WTC11 (cell line): Measurements from ENCODE around the gene MED12. TPM values are rescaled to one million over a fixed set of nuclear protein-coding genes. Genes with fewer than 3 reads are reported as not detected.

Experiments used
- ATAC-seq: fragments of 200-7000 bp; cut with Tn5 transposase; 2 replicates; pipeline ENCODE4 v1.10.0; 2021; ENCODE audit warnings: mild to moderate bottlenecking, moderate library complexity
- Bru-seq: library from RNA; stranded (reverse); fragments of 400-500 nt; gene quantifications from one replicate; lab custom pipeline; 2021; lab: Mats Ljungman, UMichigan
- CTCF ChIA-PET: fragments of 300-600 bp; sonication (Branson Sonifier 250); formaldehyde crosslinking; loops from one replicate; lab custom pipeline; 2021; ENCODE audit warnings: antibody characterized with exemption; lab: Charles Lee
- POLR2A ChIA-PET: fragments of 350-600 bp; sonication (Branson Sonifier 250); formaldehyde crosslinking; loops from one replicate; lab custom pipeline; 2021; ENCODE audit warnings: antibody characterized with exemption; lab: Charles Lee
- DNase-seq: peaks from one replicate; pipeline ENCODE4 v3.0.0; 2021; ENCODE audit warnings: low spot score
- H3K27ac Mint-ChIP-seq: 2 replicates; pipeline ENCODE4 v1.8.0; 2021; ENCODE audit warnings: mixed read lengths
- H3K27me3 Mint-ChIP-seq: 2 replicates; pipeline ENCODE4 v1.8.0; 2021; ENCODE audit warnings: low read depth, mild to moderate bottlenecking, moderate library complexity, mixed read lengths
- H3K36me3 Mint-ChIP-seq: 2 replicates; pipeline ENCODE4 v1.8.0; 2021; ENCODE audit warnings: mixed read lengths
- H3K4me1 Mint-ChIP-seq: 2 replicates; pipeline ENCODE4 v1.8.0; 2022; ENCODE audit warnings: mixed read lengths
- H3K4me3 Mint-ChIP-seq: 2 replicates; pipeline ENCODE4 v1.8.0; 2021; ENCODE audit warnings: mild to moderate bottlenecking, moderate library complexity, mixed read lengths
- H3K9me3 Mint-ChIP-seq: 2 replicates; pipeline ENCODE4 v1.8.0; 2021; ENCODE audit warnings: mixed read lengths
- FOXK1 ChIP-seq: sonication (generic); formaldehyde crosslinking; IDR thresholded peaks from 2 replicates; pipeline ENCODE4 v1.8.0; 2022; ENCODE audit warnings: mild to moderate bottlenecking, moderate library complexity, missing genetic modification reagents
- HMGA2 ChIP-seq: fragments of 250-450 bp; sonication (Bioruptor Pico); IDR thresholded peaks from 2 replicates; pipeline ENCODE4 v1.4.0; 2021; ENCODE audit warnings: mild to moderate bottlenecking, moderate library complexity
- JAZF1 ChIP-seq: fragments of 250-450 bp; sonication (Bioruptor Pico); IDR thresholded peaks from 2 replicates; pipeline ENCODE4 v1.9.0; 2021; ENCODE audit warnings: moderate library complexity, mild to moderate bottlenecking, inconsistent platforms
- JUN ChIP-seq: sonication (generic); formaldehyde crosslinking; IDR thresholded peaks from 2 replicates; pipeline ENCODE4 v1.8.0; 2023; ENCODE audit warnings: mild to moderate bottlenecking, missing genetic modification reagents
- MYBL2 ChIP-seq: sonication (generic); formaldehyde crosslinking; IDR thresholded peaks from 2 replicates; pipeline ENCODE4 v1.8.1; 2023; ENCODE audit warnings: mild to moderate bottlenecking, moderate library complexity, missing genetic modification reagents
- NFE2L1 ChIP-seq: sonication (generic); formaldehyde crosslinking; IDR thresholded peaks from 2 replicates; pipeline ENCODE4 v1.8.1; 2023; ENCODE audit warnings: missing genetic modification reagents
- NR1H2 ChIP-seq: sonication (generic); formaldehyde crosslinking; IDR thresholded peaks from 2 replicates; pipeline ENCODE4 v1.9.0; 2021; ENCODE audit warnings: mild to moderate bottlenecking, moderate library complexity, missing genetic modification reagents
- PRRX2 ChIP-seq: fragments of 250-450 bp; sonication (Bioruptor Pico); IDR thresholded peaks from 2 replicates; pipeline ENCODE4 v1.8.0; 2021; ENCODE audit warnings: mild to moderate bottlenecking
- TEAD4 ChIP-seq: sonication (generic); formaldehyde crosslinking; IDR thresholded peaks from 2 replicates; pipeline ENCODE4 v1.8.0; 2022; ENCODE audit warnings: mild to moderate bottlenecking, missing genetic modification reagents
- ZBTB21 ChIP-seq: sonication (generic); formaldehyde crosslinking; IDR thresholded peaks from 2 replicates; pipeline ENCODE4 v1.8.1; 2023; ENCODE audit warnings: mild to moderate bottlenecking, missing genetic modification reagents, borderline replicate concordance
- ZNF219 ChIP-seq: sonication (generic); formaldehyde crosslinking; IDR thresholded peaks from 2 replicates; pipeline ENCODE4 v1.8.0; 2023; ENCODE audit warnings: missing genetic modification reagents, mild to moderate bottlenecking, borderline replicate concordance
- ZNF396 ChIP-seq: fragments of 250-450 bp; sonication (Bioruptor Pico); IDR thresholded peaks from 2 replicates; pipeline ENCODE4 v1.8.0; 2021; ENCODE audit warnings: mild to moderate bottlenecking, moderate library complexity, borderline replicate concordance
- long read RNA-seq, 3 experiments: library from RNA in 1 of 3; library from capped mRNA in 1 of 3; library from polyadenylated mRNA in 1 of 3; unstranded in 2 of 3; stranded (forward) in 1 of 3; transcript quantifications; one replicate each; pipeline ENCODE4 v2.0.0, GENCODE V29; 2021
- total RNA-seq: library from RNA; stranded (reverse); gene quantifications from 3 replicates; pipeline ENCODE4 v1.2.3, GENCODE V29; 2021
- TF ChIP-seq, protein P1 (sequence below): fragments of 200-600 bp; IDR thresholded peaks from 2 replicates; pipeline ENCODE4 v1.8.0; 2022; ENCODE audit warnings: antibody characterized with exemption
- TF ChIP-seq, protein P2 (sequence below): fragments of 250-450 bp; sonication (Bioruptor Pico); IDR thresholded peaks from 2 replicates; pipeline ENCODE4 v1.8.0; 2021; ENCODE audit warnings: mild to moderate bottlenecking
- TF ChIP-seq, protein P3 (sequence below): sonication (generic); formaldehyde crosslinking; IDR thresholded peaks from 2 replicates; pipeline ENCODE4 v1.8.1; 2023; ENCODE audit warnings: mild to moderate bottlenecking, missing genetic modification reagents, moderate library complexity
- TF ChIP-seq, protein P4 (sequence below): sonication (generic); formaldehyde crosslinking; IDR thresholded peaks from 2 replicates; pipeline ENCODE4 v1.8.1; 2022; ENCODE audit warnings: low read depth, missing genetic modification reagents, borderline replicate concordance
- TF ChIP-seq, protein P5 (sequence below): fragments of 250-450 bp; sonication (Bioruptor Pico); IDR thresholded peaks from 2 replicates; pipeline ENCODE4 v1.9.0; 2021; ENCODE audit warnings: moderate library complexity, mild to moderate bottlenecking, inconsistent platforms, borderline replicate concordance
- TF ChIP-seq, protein P6 (sequence below): sonication (generic); formaldehyde crosslinking; IDR thresholded peaks from 2 replicates; pipeline ENCODE4 v1.8.1; 2023; ENCODE audit warnings: mild to moderate bottlenecking, moderate library complexity, missing genetic modification reagents
- TF ChIP-seq, protein P7 (sequence below): sonication (generic); formaldehyde crosslinking; IDR thresholded peaks from 2 replicates; pipeline ENCODE4 v1.8.0; 2023; ENCODE audit warnings: mild to moderate bottlenecking, missing genetic modification reagents

MED12 gene
- total RNA-seq (35.6 to 38.4 TPM (median 37.0 TPM) in 3 replicates), Bru-seq, nascent RNA (percentile 52 among the genes with signal in this experiment)
- long read RNA-seq, experiment 1, full-length matches to known transcripts: 20 of 85 reads
- long read RNA-seq, experiment 1, partial matches to known transcripts: 42 of 85 reads
- long read RNA-seq, experiment 1, other reads (novel, unspliced or antisense): 23 of 85 reads
- long read RNA-seq, experiment 2, partial matches to known transcripts: 18 of 40 reads
- long read RNA-seq, experiment 2, other reads (novel, unspliced or antisense): 22 of 40 reads
- long read RNA-seq, experiment 3: 0 reads

DNA sequence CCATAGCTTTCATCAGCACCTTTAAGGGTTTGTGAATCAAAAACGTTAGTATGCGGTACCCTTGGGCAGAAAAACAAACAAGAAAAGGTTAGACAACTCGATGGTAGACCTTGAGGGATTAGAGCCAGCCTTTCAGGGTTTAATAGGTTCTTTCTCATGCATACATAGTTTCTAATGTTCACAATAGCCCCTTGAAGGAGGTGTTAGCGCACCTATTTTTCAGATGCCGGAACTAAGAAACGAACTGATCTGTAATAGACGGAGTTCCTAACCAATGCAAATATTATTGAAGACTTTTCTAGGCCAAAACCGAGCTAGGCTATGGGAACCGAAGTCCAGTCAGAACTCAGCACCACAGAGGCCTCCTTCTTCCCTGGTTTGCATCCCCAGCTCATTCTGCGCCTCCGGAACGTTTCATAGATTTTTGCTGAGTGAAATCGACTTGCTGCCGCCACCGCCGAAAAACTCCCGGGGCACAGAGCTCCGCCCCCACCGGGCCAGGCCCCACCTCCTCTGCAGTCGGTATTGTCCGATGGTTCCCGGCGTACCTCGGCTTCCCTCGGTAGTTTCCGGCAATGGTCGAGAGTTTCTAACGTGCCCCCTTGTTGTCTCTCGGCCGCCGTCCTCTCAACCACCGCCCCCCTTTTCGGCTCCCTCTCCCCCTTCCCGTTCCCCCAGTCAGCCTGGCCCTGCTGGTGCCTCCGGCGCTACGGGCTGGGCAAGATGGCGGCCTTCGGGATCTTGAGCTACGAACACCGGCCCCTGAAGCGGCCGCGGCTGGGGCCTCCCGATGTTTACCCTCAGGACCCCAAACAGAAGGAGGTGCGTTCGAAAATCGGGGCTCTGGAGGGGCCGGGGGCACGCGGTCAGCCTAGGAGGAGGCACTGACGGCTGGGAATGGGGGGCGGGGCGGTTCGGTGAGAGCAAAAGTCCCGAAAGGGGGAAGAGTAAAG is at the start of gene MED12:
Gene MED12, plus strand, starts transcription at position 565 of the 953 bp plus-strand sequence. Its CDS starts 159 bp downstream, at position 724.
- Mint-ChIP-seq H3K27me3 (peaks cover 34% of the 10 kb centered on the region), H3K4me1 (0 out of 2 replicates have a peak, but pooled peaks cover 2% of the 10 kb centered on the region), H3K27ac (peak within 1 kb of the TSS; percentile 45; the same call in 1 of the 2 replicates), H3K9me3 (no peaks in the 10 kb centered on the region), H3K36me3 (peaks cover 22% of the 10 kb centered on the region), H3K4me3 (peak within 1 kb of the TSS; percentile 74)
- ATAC-seq (peak; percentile 99), DNase-seq (peak; percentile 89)
- ChIA-PET CTCF (interaction anchor here (0.7 to 1.7 kb wide), 8 partner anchors 10 to 148 kb away, joined by 3 to 9 read pairs (median 5); no protein-coding TSS in a partner anchor), POLR2A (interaction anchor here (0.6 to 1.7 kb wide), 8 partner anchors 15 to 248 kb away, joined by 3 to 7 read pairs (median 4); partner anchors contain the start of genes NONO and TAF1)
- no peak for TF ChIP-seq PRRX2 (CRISPR knock-in tag)
- no peak for TF ChIP-seq ZNF396 (CRISPR knock-in tag)
- TF ChIP-seq, protein P1, sequence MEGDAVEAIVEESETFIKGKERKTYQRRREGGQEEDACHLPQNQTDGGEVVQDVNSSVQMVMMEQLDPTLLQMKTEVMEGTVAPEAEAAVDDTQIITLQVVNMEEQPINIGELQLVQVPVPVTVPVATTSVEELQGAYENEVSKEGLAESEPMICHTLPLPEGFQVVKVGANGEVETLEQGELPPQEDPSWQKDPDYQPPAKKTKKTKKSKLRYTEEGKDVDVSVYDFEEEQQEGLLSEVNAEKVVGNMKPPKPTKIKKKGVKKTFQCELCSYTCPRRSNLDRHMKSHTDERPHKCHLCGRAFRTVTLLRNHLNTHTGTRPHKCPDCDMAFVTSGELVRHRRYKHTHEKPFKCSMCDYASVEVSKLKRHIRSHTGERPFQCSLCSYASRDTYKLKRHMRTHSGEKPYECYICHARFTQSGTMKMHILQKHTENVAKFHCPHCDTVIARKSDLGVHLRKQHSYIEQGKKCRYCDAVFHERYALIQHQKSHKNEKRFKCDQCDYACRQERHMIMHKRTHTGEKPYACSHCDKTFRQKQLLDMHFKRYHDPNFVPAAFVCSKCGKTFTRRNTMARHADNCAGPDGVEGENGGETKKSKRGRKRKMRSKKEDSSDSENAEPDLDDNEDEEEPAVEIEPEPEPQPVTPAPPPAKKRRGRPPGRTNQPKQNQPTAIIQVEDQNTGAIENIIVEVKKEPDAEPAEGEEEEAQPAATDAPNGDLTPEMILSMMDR: no peak
- TF ChIP-seq NFE2L1: no peak
- TF ChIP-seq, protein P2, sequence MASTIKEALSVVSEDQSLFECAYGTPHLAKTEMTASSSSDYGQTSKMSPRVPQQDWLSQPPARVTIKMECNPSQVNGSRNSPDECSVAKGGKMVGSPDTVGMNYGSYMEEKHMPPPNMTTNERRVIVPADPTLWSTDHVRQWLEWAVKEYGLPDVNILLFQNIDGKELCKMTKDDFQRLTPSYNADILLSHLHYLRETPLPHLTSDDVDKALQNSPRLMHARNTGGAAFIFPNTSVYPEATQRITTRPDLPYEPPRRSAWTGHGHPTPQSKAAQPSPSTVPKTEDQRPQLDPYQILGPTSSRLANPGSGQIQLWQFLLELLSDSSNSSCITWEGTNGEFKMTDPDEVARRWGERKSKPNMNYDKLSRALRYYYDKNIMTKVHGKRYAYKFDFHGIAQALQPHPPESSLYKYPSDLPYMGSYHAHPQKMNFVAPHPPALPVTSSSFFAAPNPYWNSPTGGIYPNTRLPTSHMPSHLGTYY (CRISPR knock-in tag): no peak
- TF ChIP-seq ZNF219 (CRISPR knock-in tag): no peak
- TF ChIP-seq NR1H2 (CRISPR knock-in tag): no peak
- TF ChIP-seq, protein P3, sequence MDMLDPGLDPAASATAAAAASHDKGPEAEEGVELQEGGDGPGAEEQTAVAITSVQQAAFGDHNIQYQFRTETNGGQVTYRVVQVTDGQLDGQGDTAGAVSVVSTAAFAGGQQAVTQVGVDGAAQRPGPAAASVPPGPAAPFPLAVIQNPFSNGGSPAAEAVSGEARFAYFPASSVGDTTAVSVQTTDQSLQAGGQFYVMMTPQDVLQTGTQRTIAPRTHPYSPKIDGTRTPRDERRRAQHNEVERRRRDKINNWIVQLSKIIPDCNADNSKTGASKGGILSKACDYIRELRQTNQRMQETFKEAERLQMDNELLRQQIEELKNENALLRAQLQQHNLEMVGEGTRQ (CRISPR knock-in tag): no peak
- TF ChIP-seq, all 79 proteins: peak for 0

DNA sequence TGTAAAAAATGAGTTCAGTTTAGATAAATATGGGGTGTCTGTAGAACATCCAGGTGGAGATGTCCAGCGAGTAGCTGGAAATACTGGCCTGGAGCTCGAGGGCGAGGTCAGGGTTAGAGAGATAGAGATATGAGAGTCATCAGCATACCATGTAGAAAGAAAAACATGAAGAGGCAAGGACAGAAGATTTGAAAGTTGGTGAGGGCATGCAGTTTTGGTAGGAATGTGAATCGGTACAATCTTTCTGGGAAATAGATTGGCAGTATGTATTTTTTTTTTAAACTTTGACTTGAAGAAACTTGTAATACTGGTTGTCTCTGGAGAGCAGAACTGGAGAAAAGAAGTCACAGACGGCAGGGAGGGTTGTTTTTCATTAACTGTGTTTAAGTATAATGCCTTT is 47.9 kb upstream of the MED12 start:
- Mint-ChIP-seq H3K27ac (no peak overlapping the region), H3K27me3 (no peaks in the 10 kb centered on the region; the same call in none of the 2 replicates), H3K4me3 (no peak overlapping the region), H3K9me3 (no peaks in the 10 kb centered on the region), H3K36me3 (no peaks in the 10 kb centered on the region), H3K4me1 (peaks cover 7% of the 10 kb centered on the region)
- no peak for ATAC-seq
- CTCF ChIA-PET: no interaction called here
- DNase-seq: no peak
- POLR2A ChIA-PET: no interaction called here
- TF ChIP-seq FOXK1 (no peak), MYBL2 (CRISPR knock-in tag) (no peak), HMGA2 (no peak), ZBTB21 (CRISPR knock-in tag) (no peak), JAZF1 (CRISPR knock-in tag) (no peak), TEAD4 (CRISPR knock-in tag) (no peak), JUN (no peak)
- TF ChIP-seq, protein P4, sequence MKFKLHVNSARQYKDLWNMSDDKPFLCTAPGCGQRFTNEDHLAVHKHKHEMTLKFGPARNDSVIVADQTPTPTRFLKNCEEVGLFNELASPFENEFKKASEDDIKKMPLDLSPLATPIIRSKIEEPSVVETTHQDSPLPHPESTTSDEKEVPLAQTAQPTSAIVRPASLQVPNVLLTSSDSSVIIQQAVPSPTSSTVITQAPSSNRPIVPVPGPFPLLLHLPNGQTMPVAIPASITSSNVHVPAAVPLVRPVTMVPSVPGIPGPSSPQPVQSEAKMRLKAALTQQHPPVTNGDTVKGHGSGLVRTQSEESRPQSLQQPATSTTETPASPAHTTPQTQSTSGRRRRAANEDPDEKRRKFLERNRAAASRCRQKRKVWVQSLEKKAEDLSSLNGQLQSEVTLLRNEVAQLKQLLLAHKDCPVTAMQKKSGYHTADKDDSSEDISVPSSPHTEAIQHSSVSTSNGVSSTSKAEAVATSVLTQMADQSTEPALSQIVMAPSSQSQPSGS (CRISPR knock-in tag): no peak
- TF ChIP-seq, protein P5, sequence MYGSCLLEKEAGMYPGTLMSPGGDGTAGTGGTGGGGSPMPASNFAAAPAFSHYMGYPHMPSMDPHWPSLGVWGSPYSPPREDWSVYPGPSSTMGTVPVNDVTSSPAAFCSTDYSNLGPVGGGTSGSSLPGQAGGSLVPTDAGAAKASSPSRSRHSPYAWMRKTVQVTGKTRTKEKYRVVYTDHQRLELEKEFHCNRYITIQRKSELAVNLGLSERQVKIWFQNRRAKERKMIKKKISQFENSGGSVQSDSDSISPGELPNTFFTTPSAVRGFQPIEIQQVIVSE (CRISPR knock-in tag): no peak
- TF ChIP-seq, protein P6, sequence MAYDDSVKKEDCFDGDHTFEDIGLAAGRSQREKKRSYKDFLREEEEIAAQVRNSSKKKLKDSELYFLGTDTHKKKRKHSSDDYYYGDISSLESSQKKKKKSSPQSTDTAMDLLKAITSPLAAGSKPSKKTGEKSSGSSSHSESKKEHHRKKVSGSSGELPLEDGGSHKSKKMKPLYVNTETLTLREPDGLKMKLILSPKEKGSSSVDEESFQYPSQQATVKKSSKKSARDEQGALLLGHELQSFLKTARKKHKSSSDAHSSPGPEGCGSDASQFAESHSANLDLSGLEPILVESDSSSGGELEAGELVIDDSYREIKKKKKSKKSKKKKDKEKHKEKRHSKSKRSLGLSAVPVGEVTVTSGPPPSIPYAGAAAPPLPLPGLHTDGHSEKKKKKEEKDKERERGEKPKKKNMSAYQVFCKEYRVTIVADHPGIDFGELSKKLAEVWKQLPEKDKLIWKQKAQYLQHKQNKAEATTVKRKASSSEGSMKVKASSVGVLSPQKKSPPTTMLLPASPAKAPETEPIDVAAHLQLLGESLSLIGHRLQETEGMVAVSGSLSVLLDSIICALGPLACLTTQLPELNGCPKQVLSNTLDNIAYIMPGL (CRISPR knock-in tag): no peak
- TF ChIP-seq, protein P7, sequence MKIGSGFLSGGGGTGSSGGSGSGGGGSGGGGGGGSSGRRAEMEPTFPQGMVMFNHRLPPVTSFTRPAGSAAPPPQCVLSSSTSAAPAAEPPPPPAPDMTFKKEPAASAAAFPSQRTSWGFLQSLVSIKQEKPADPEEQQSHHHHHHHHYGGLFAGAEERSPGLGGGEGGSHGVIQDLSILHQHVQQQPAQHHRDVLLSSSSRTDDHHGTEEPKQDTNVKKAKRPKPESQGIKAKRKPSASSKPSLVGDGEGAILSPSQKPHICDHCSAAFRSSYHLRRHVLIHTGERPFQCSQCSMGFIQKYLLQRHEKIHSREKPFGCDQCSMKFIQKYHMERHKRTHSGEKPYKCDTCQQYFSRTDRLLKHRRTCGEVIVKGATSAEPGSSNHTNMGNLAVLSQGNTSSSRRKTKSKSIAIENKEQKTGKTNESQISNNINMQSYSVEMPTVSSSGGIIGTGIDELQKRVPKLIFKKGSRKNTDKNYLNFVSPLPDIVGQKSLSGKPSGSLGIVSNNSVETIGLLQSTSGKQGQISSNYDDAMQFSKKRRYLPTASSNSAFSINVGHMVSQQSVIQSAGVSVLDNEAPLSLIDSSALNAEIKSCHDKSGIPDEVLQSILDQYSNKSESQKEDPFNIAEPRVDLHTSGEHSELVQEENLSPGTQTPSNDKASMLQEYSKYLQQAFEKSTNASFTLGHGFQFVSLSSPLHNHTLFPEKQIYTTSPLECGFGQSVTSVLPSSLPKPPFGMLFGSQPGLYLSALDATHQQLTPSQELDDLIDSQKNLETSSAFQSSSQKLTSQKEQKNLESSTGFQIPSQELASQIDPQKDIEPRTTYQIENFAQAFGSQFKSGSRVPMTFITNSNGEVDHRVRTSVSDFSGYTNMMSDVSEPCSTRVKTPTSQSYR (CRISPR knock-in tag): no peak
